HG02759 (cell line): ENCODE results near the gene TPPP.
"Not testable (repeated sequence)": the region's sequence is repeated elsewhere in the genome, so short reads cannot be mapped to it uniquely, and the experiment has no call there.

Source experiments
- ATAC-seq: cut with Tn5 transposase; IDR thresholded peaks from one replicate; pipeline ENCODE4 v1.9.1; 2021; ENCODE audit warnings: mild to moderate bottlenecking, moderate library complexity; ENCODE audit not compliant: unreplicated experiment

TPPP gene

DNA sequence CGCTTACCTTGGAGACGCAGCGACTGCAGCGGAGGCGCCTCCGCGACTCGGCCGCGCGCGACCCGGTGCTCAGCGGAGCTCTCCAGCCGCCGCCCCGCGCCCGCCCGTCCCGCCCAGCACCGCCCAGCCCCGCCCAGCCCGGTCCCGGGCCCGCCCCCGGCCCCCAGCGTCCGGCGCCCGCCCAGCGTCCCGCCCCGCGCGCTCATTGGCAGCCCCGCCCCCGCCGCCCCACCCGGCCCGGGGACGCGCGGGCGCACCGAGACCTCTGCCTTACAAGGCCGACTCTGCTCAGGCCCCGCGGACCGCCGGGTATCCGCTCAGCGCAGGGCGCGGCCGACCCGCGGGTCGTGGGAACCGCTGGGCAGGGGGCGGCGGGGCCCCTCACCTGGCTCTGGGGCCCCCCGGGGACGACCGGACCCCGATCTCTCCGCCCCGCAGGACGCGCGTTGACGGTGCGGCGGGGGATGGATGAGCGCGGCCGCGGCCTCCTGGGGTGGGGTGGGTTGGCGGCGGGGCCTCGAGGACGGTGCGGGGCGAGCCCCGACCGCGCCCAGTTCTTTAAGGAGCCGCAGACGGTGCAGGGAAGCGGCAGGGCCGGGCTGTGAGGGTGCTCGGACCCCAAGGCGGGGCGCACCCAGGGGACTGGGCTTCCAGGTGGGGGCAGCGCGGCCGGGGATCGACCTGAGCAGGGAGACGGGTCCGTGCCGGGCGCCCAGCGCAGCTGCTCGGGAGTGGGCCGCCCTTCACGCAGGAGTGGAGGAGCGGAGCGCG, at the start of gene TPPP:
TSS of gene TPPP (minus strand) at position 82 of the 771 bp plus-strand sequence. CDS start 15,292 bp downstream, outside the sequence.
- peak; percentile 88 for ATAC-seq

DNA sequence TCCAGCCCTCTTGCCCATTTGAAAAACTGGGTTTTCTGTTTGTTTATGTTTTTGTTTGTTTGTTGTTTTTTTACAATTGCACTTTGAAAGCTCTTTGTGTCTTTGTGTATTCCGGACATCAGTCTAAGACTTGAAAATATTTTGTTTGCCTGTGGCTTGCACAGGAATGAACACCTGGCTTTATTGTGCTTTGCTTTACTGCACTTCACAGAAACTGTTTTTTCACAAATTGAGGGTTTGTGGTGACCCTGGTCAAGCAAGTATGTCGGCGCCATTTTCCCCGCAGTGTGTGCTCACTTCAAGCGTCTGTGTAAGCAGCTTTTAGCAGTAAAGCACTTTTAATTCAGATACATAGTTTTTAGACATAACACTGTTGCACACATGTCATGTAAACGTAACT, 49.1 kb upstream of the TPPP start:
- ATAC-seq = not testable (repeated sequence)

DNA sequence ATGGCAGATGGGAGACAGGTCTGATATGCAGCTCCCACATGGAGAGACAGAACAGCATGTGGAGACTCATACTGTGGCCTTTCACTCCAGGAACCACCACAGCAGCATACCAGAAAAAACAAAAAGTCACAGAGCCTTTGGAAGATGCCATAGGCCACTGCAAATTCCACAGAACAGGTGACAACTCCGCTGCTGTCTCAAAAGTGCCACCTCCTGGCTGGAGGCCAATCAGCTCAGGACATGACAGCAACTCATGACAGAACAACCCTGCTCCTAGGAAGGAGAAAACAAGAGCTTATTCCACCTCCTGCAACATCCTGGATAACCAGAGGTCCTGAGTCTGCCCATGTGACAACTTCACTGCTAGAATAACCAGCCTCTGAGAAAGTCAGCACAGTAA, 41.0 kb upstream of the TPPP start:
- not testable (repeated sequence) for ATAC-seq

DNA sequence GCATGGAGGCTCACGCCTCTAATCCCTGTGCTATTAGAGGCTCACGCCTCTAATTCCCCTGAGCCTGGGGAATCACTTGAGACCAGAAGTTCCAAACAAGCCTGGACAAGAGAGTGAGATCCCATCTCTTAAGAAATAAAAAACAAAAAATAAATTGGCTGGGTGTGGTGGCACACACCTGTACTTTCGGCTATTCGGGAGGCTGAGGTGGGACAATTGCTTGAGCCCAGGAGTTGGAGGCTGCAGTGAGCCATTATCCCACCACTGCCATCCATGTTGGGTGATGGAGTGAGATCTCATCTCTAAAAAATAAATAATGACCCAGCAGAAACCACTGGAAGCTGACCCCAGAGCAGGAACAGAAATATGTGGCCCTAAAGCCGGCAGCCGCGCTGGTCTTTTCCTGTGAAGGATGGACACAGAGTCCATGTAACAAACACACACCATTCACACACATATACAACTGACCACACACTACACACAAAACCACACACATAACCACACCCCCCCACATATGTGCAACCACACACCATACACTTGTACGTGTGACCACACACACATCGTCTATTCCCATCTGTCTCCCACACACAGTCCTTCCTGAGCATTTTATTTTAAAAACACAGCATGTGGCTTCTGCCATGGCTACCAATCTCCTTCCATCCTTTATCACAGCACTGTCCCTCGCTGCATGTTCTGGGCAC, 39.8 kb upstream of the TPPP start:
- ATAC-seq = not testable (repeated sequence)

DNA sequence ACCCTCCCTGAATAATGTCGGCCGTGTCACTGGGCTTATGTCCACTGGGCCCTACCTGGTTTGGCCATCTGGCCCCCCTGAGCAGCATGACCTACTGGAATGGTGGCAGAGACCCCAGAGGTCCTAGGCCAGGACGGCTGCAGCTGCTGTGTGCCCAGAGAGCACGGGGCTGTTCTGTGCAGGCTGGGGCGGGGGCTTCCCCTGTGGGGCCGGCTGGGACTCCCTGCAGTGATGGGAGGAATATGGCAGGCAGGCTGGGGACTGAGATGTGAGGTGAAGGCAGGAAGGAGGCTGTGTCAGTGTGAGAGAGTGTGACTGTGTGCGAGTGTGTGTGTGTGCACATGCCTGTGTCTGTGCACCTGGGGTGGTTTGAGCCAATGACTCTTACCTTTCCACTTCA, 36.1 kb upstream of the TPPP start:
- not testable (repeated sequence) for ATAC-seq

DNA sequence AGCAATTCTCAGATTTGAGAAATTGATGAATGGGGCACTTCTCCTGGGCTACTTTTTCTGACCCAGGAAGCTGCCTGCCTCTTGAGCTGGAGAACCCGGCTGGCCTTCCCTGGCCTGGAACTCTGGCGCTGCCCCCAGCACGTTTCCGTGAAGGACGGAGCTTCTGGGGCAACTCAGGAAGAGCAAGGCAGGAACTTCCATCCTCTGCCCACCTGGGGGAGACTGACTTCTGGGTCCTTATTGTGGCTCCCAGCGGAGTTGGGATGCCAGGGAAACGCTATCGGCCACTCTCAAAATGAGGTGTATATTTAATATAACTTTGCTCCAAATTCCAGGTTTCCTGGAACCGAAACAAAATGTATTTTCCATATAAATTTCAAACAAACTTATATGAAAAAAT, 33.9 kb upstream of the TPPP start:
- ATAC-seq = not testable (repeated sequence)

DNA sequence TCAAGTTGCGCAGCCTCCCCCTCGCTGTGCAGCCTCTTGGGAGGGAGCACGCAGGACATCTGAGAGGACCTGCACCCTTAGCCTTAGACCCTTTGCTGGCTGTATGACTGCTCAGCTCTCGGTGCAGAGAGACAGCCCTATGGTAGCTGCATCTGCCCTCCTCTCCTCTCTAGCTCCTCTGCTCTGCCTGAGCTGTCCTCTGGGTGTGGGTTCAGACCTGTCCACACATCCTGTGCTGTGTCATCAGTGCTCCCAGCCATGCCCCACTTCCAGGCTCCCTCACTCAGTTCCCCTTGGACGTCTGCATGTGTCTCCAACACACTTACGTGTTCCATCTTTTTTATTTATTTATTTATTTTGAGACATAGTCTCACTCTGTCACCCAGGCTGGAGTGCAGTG, 30.7 kb upstream of the TPPP start:
- ATAC-seq = not testable (repeated sequence)

DNA sequence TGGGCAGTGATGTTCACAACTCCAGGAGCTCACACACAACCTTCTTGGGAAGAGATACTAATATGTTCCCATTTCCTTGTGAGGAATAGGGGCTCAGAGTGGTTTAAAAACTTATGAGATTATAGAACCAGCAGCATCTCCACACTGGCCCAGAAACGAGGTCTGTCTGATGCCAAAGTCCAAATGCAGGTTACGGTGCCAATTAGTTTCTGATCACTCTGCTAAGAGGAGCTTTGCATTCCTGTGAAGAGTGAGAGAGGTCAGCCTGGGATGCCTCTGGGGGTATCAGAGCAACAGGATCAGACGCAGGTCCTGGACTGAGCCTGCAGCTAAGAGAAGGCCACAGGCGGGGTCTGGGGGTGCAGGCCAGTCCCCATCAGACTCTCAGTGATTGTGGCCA, 30.2 kb upstream of the TPPP start:
- ATAC-seq = not testable (repeated sequence)

DNA sequence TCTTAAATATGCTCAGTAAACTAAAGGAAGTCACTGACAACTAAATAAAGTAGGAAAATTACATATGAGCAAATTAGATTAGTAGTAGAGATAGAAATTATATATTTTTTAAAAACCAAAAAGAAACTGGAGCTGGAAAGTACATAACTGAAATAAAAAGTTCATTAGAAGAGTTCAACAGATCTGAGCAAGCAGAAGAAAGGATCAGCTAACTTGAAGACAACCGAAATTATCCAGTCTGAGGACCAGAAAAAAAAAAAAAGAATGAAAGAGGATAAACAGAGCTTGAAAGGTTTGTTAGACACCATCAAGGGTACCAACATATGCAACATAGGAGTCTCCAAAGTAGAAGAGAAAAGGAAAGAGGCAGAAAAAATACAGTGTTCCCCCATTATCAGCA, 26.2 kb upstream of the TPPP start:
- not testable (repeated sequence) for ATAC-seq

DNA sequence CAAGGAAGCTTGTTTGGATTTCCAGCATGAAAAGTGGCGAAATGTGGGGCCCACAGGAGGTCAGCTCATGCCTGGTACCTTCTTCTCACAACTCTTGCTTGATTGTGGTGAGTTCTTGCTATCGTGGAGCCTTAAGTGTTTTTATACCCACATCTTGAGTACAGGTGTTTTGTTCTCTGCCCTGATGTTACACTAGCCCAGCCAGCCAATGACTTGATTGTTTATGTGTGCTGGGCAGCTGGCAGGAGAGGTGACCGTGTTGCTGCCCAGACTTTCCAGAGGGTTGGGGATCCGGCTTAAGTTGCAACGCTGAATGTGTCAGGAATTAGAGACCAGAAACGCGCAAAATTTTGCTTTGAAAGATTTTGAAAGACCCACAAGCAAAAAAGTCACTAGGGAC, 24.0 kb upstream of the TPPP start:
- no peak for ATAC-seq

DNA sequence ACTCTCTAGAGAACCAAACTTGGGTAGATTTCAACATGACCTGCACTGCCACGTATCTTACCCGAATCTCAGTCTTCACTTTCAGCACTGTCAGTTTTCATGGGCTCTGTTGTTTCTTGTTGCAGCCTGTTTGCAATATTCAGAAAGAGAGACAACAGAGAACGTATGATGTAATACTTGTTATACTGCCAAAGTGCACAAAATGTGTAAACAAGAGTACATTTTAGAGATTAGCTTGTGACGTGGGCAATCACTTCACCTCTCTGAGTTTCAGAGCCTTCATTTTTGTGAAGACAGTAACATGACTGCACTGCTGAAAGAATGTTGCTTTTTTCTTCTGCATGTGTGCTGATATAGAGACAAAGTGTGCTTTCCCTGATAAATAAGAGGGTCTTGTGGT, 23.6 kb upstream of the TPPP start:
- ATAC-seq = not testable (repeated sequence)

DNA sequence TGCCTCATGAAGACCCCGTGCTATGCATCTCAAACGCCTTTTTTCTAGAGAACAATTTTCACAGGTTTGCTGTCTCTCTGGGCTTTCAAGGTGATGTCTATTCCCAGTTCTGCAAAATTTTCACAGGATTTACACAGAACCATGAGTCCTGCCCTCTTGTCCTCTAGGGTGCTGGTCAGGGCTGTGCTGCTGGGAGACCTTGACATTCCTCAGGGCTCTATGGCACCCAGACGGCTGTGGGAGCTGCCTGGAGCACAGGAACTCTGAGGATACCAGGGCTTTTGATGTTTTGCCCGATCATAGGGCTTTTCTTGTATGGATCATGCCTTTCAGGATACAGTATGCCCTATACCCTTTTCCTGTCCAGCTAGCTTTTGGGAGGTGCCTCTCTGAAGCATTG, 22.5 kb upstream of the TPPP start:
- not testable (repeated sequence) for ATAC-seq

DNA sequence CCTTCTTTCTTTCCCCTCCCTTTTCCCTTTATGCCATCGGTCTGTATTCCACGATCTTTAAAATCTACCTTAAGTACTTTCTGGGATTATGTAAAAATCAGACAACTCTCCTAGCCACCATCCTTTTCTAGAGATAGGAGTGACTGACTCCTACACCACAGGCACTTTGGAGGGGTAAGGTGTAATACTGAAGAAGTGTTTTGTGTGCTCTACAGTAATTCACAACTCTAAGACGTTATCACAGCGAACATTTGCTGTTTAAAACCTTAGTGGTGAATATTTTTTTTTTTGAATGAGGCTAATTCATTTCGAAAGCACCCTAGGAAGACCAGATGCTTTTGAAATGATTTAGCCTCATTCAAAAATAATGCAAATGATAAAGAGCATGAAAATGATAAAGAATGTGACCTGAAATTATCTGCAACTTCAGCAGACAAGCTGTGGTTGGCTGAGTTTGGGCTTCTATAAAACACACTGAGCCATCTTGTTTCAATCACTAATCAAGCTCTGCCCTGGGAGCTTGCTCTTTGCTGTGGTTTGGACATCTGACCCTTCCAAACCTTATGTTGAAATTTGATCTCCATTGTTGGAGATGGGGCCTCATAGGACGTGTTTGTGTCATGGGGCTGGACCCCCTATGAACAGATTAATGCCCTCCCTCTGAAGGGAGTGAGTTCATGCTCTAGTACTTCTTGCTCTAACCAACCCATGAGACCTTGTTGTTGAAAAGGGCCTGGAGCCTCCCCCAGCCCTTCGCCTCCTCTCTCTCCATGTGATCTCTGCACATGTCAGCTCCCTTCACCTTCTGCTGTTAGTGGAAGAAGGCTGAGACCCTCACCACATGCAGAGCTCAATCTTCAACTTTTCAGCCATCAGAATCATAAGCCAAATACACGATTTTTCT, 21.3 kb upstream of the TPPP start:
- not testable (repeated sequence) for ATAC-seq

DNA sequence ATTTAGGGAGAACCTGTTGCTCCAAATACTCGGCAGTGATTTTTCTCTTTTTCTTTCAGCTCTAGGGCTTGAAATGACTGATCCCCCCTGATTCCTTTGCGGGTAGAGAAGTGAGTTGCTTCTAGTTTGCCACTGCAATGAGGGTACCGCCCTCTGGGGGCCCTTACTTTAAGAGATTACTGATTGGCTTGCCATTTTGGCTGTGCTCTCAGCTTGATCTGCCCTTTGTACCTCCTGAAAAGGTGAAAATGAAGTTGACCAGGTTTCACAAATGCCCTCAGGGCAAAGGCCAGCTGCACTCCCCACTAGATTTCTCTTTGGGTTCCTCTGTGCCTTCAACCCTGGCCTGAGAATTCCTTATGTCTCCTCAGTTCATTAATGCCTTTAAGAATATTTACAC, 20.5 kb upstream of the TPPP start:
- not testable (repeated sequence) for ATAC-seq

DNA sequence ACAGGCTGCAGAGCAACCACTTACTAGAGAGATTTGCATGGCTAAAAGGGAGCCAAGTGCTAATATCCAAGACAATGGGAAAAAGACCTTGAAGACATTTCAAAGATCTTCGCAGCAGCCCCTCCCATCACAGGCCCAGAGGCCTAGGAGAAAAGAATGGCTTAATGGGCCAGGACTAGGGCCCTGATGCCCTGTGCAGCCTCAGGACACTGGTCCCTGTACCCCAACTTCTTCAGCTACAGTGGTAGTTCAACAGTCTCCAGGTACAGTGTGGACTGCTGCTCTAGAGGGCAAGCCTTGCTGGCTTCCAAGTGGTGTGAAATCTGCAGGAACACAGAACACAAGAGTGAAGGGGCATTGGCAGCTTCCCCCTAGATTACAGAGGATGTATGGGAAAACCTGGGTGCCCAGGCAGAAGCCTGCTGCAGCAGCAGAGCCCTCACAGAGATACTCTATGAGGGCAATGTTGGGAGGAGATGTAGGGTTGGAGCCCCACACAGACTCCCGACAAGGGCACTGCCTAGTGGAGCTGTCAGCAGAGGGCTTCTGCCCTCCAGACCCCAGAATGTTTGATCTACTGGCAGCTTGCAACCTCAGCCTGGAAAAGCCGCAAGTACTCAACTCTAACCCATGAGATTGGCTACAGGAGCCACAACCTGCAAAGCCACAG, 15.8 kb upstream of the TPPP start:
- not testable (repeated sequence) for ATAC-seq

DNA sequence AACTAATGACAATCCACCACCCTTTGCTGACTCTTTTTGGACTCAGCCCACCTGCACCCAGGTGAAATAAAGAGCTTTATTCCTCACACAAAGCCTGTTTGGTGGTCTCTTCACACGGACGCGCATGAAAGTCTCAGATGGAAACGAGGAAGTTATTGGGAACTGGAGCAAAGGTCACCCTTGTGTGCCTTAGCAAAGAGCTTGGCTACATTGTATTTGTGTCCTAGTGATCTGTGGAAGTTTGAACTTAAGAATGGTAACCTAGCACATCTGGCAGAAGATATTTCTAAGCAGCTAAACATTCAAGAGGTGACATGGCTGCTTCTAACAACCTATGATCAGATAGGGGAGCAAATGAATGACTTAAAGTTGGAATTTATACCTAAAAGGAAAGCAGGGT, 15.2 kb upstream of the TPPP start:
- ATAC-seq = not testable (repeated sequence)

DNA sequence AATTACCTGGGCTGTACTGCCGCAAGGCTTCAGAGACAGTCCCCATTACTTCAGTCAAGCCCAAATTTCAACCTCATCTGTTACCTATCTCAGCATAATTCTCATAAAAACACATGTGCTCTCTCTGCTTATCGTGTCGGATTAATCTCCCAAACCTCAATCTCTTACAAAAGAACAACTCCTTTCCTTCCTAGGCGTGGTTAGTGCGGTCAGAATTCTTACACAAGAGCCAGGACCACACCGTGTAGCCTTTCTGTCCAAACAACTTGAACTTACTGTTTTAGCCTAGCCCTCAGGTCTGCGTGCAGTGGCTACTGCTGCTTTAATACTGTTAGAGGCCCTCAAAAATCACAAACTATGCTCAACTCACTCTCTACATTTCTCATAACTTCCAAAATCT, 13.0 kb upstream of the TPPP start:
- not testable (repeated sequence) for ATAC-seq

DNA sequence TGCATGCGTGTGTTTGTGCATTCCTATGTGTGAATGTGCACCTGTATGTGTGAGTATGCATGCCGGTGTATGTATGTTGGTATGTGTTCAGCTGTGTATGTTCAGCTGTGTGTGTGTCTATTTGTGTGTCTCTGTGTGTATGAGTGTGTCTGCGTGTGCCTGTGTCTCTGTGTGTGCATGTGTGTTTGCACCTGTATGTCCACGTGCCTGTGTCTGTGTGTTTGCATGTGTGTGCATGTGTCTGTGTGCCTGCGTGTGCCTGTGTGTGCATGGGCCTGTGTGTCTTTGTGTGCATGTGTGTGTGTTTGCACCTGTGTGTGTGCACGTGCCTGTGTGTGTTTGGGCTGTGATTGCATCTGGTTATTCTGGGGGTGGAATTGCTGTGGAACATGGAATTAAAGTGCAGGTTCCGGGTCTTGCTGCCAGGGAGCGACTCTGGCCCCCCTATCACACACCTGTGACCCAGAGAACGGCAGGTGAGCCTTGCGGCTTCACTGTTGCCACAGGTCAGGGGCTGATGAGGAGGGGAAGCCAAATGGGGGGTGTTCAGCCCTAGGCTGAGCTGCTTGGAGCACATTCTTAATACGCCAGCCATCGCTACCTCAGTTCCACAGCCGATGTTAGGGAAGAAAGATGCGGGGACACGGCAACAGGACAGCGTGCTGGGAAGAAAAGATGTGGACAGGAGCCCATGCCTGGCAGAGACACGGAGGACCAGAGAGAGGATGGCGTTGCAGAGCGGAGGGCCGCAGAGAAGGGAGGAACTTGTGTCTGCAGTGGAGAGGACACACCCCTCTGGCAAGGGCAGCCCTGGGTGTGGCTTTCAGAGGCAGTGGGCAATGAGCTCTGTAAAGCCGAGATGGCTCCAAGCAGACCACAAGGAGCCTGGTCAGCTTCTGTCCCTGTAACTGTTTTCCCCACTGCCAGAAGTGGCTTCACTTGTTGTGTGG, 3.9 kb upstream of the TPPP start:
- not testable (repeated sequence) for ATAC-seq

DNA sequence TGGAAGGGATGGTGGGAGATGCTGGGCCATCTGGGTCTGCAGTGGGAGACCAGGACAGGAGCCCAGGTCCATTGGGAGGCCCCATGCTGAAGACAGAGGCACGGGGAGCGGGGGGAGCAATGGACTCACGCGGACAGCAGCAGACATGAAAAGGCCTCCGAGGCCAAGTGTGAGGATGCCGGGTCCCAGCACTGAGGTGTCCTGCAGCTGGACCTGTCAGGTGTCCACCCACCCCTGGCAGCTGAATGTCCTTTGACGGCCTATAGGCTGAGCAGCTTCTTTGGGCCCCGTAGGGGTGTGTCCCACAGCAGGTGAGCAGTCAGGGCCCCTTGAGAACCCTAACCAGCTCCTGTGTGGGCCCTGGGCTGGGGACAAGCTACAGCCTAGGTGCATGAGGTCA, 3.0 kb upstream of the TPPP start:
- ATAC-seq = not testable (repeated sequence)
